Vagina (tissue), 2 donors: ENCODE measurements around the gene CALN1.

ENCODE experiments used
- CTCF ChIP-seq, 3 experiments: fragments of 450-650 bp in 2 of 3; fragments of 200-600 bp in 1 of 3; sonication (generic) in 1 of 3; IDR thresholded peaks; one replicate each; pipeline ENCODE4 v1.5.1; 2017 to 2019; ENCODE audit warnings: antibody characterized with exemption in 3 of 3, mild to moderate bottlenecking in 2 of 3, moderate library complexity in 2 of 3
- POLR2A ChIP-seq, 2 donors: fragments of 450-650 bp; IDR thresholded peaks; one replicate each; pipeline ENCODE4 v1.6.1; 2017; ENCODE audit warnings: antibody characterized with exemption in 2 of 2, mild to moderate bottlenecking in 2 of 2, moderate library complexity in 2 of 2

DNA sequence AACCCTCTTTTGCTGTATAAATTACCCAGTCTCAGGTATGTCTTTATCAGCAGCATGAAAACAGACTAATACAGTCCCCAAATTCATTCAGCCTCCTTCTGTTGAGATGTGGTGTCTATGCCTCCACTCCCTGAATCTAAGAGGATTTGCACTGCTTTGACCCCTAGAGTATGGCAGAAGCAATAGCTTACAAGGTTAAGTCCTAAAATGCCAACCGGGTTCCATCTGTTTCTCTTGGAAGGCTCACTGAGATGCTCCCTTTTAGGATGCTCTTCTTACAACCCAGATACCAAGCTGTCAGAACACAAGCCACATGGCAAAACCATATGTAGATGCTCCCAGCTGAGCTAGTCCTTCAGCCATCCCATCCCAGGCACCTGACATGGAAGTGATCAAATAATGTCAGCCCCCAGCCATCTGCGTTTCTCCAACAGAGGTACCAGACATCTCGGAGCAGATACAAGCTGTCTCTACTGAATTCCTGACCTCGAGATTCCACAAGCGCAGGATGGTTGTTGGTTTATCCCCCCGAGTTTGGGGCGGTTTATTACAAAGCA is 20.2 kb downstream of the CALN1 start:
- TF ChIP-seq CTCF (IDR thresholded peaks at IDR 0.05) (no peak), POLR2A (IDR thresholded peaks at IDR 0.05) (no peak)
